Gastrocnemius medialis (tissue), 4 donors: ENCODE results near the gene ARMC6.

Experiments
- POLR2A ChIP-seq, 2 donors: fragments of 450-650 bp; IDR thresholded peaks; one replicate each; pipeline ENCODE4 v1.6.1; 2017; ENCODE audit warnings: antibody characterized with exemption in 2 of 2, mild to moderate bottlenecking in 2 of 2, moderate library complexity in 2 of 2
- TF ChIP-seq, protein P1 (sequence below), 5 experiments: fragments of 450-650 bp in 3 of 5; fragments of 200-600 bp in 2 of 5; sonication (generic) in 2 of 5; IDR thresholded peaks in 4 of 5; conservative IDR thresholded peaks in 1 of 5; 1 replicate in 4 of 5; 2 replicates in 1 of 5; pipeline ENCODE4 v1.5.1; 2016 to 2019; ENCODE audit warnings: antibody characterized with exemption in 5 of 5, mild to moderate bottlenecking in 3 of 5, moderate library complexity in 3 of 5

GRCh38 chr19:18989316-18989715, 44.1 kb upstream of the ARMC6 start:
- no peak for TF ChIP-seq POLR2A (IDR thresholded peaks at IDR 0.05)
- TF ChIP-seq, protein P1, sequence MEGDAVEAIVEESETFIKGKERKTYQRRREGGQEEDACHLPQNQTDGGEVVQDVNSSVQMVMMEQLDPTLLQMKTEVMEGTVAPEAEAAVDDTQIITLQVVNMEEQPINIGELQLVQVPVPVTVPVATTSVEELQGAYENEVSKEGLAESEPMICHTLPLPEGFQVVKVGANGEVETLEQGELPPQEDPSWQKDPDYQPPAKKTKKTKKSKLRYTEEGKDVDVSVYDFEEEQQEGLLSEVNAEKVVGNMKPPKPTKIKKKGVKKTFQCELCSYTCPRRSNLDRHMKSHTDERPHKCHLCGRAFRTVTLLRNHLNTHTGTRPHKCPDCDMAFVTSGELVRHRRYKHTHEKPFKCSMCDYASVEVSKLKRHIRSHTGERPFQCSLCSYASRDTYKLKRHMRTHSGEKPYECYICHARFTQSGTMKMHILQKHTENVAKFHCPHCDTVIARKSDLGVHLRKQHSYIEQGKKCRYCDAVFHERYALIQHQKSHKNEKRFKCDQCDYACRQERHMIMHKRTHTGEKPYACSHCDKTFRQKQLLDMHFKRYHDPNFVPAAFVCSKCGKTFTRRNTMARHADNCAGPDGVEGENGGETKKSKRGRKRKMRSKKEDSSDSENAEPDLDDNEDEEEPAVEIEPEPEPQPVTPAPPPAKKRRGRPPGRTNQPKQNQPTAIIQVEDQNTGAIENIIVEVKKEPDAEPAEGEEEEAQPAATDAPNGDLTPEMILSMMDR (IDR thresholded peaks at IDR 0.05 in 4 of 5, conservative IDR thresholded peaks at IDR 0.05 in 1 of 5) = no peak
